Stimulated activated effector memory CD8-positive, alpha-beta T cell treated with anti-CD3 and anti-CD28 coated beads, Interleukin-12 subunit alpha, Interleukin-12 subunit beta, amount 100 ng/mL, for 72 hours (primary cell): ENCODE measurements around the gene PLD1.

Source experiments
- ATAC-seq: fragments of 150-1000 bp; cut with Tn5 transposase; 2 replicates; pipeline ENCODE4 v1.10.0; 2021
- DNase-seq, 2 donors: peaks; one replicate each; pipeline ENCODE4 v3.0.0; 2021 to 2022; ENCODE audit warnings: low spot score in 2 of 2
- H3K27ac Mint-ChIP-seq: one replicate; pipeline ENCODE4 v1.8.0; 2022; ENCODE audit warnings: mild to moderate bottlenecking, mixed read lengths
- H3K36me3 Mint-ChIP-seq: one replicate; pipeline ENCODE4 v1.8.0; 2022; ENCODE audit warnings: mild to moderate bottlenecking, mixed read lengths
- H3K4me1 Mint-ChIP-seq: one replicate; pipeline ENCODE4 v1.8.0; 2022; ENCODE audit warnings: mixed read lengths
- H3K4me3 Mint-ChIP-seq: one replicate; pipeline ENCODE4 v1.8.0; 2022; ENCODE audit warnings: mild to moderate bottlenecking, mixed read lengths
- H3K9me3 Mint-ChIP-seq: one replicate; pipeline ENCODE4 v1.8.0; 2022; ENCODE audit warnings: mixed read lengths

Gene PLD1

DNA sequence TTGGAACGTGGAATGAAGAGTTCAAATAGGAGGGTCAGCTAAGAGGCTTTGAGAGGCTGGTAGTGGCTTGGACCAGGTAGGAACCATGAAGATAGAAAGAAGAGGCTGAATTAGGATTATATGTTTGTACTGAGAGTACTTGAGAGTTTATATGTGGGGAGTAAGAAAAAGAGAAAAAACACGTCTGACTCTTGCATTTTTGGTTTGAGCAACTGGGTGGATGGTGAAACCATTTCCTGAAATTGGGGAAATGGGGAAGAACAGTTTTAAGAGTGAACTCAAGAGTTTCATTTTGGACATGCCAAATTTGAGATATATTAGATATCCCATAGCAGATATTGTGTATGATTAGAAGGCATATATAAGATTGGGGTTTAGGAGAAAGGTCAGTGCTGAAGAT is 257.2 kb downstream of the PLD1 start:
- no peak for DNase-seq
- H3K9me3 Mint-ChIP-seq, result no peaks in the 10 kb centered on the region
- H3K27ac Mint-ChIP-seq, result no peak overlapping the region
- no peak for ATAC-seq
- H3K4me1 Mint-ChIP-seq, result no peaks in the 10 kb centered on the region
- H3K4me3 Mint-ChIP-seq, result no peak overlapping the region
- H3K36me3 Mint-ChIP-seq, result no peaks in the 10 kb centered on the region

DNA sequence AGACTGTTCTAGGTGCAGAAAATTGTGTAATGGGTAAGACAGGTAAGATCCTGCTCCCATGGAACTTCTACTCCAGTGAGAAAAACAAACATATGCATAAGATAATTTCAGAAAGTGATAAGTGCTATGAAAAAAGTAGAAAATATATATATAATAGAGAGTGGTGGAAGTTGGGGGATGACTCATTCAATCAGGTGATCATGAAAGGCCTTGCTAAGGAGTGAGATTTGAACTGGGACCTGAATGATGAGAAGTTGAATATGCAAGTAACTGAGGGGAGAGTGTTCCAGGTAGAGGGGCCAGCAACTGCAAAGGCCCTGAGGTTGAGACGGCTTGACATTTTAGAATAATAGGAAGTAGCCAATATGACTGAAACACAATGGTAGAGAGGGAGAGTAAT is 257.8 kb downstream of the PLD1 start:
- Mint-ChIP-seq H3K9me3 (no peaks in the 10 kb centered on the region), H3K4me1 (no peaks in the 10 kb centered on the region), H3K4me3 (no peak overlapping the region), H3K36me3 (no peaks in the 10 kb centered on the region), H3K27ac (no peak overlapping the region)
- ATAC-seq (no peak), DNase-seq (no peak)

DNA sequence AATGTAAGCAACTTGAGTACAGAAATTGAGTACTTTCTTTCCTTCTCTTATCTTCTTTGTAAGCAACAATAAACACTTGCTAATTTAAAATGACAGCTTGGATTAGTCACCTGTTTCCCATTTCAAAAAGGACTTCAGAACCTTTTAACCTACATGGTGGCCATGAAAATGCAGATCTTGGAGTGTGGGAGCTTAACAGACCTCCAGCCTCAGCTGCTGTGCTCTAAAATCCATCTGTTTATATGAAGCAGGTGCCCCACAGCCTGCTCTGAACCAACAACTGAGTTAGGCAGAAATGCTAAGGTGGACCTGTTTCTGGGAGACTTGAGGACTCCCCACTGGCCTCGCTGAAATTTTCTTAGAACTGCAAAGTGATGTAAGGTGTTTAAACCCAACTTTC is 259.0 kb downstream of the PLD1 start:
- H3K36me3 Mint-ChIP-seq, result no peaks in the 10 kb centered on the region
- no peaks in the 10 kb centered on the region for H3K9me3 Mint-ChIP-seq
- no peaks in the 10 kb centered on the region for H3K4me1 Mint-ChIP-seq
- no peak overlapping the region for H3K27ac Mint-ChIP-seq
- DNase-seq, result no peak
- ATAC-seq, result no peak
- no peak overlapping the region for H3K4me3 Mint-ChIP-seq
